T-helper 9 cell (primary cell): Measurements from ENCODE around the gene TRMT61A.

Source experiments
- DNase-seq: peaks from one replicate; pipeline ENCODE4 v3.0.0-alpha.2; 2020
- total RNA-seq, 2 donors: gene quantifications; one replicate each; lab custom pipeline; 2026; lab: John Stamatoyannopoulos, UW

The TRMT61A gene
- total RNA-seq = 13.8 to 36.7 reads per million in 2 donors

GRCh38 chr14:103528587-103529382, at the start of gene TRMT61A:
TRMT61A (plus strand) TSS chr14:103529196; CDS start chr14:103529979, 783 bp downstream.
- DNase-seq = peak; percentile 76

- no peak for DNase-seq
These were observed 48.4 kb upstream of the TRMT61A start for GRCh38 chr14:103480595-103480994.

- no peak for DNase-seq
These were observed 45.4 kb upstream of the TRMT61A start for GRCh38 chr14:103483600-103483999.

- DNase-seq = no peak
These were observed 43.5 kb upstream of the TRMT61A start for GRCh38 chr14:103485504-103485903.

GRCh38 chr14:103488071-103488470, 40.9 kb upstream of the TRMT61A start:
- no peak for DNase-seq

- no peak for DNase-seq
These were observed 40.0 kb upstream of the TRMT61A start for GRCh38 chr14:103488960-103489359.

GRCh38 chr14:103489621-103490020, 39.4 kb upstream of the TRMT61A start:
- DNase-seq = no peak

- no peak for DNase-seq
These were observed 37.3 kb upstream of the TRMT61A start for GRCh38 chr14:103491691-103492090.

- DNase-seq = no peak
These were observed 36.7 kb upstream of the TRMT61A start for GRCh38 chr14:103492156-103492925.

GRCh38 chr14:103495854-103496253, 33.1 kb upstream of the TRMT61A start:
- DNase-seq = no peak

- no peak for DNase-seq
These were observed 32.2 kb upstream of the TRMT61A start for GRCh38 chr14:103496776-103497175.

- no peak for DNase-seq
These were observed 29.3 kb upstream of the TRMT61A start for GRCh38 chr14:103499709-103500108.

GRCh38 chr14:103500148-103500990, 28.6 kb upstream of the TRMT61A start:
- DNase-seq = peak; percentile 82

GRCh38 chr14:103501041-103501870, 27.7 kb upstream of the TRMT61A start:
- no peak for DNase-seq

- no peak for DNase-seq
These were observed 26.9 kb upstream of the TRMT61A start for GRCh38 chr14:103501921-103502669.

GRCh38 chr14:103502877-103503276, 26.1 kb upstream of the TRMT61A start:
- DNase-seq = no peak

GRCh38 chr14:103503296-103503695, 25.7 kb upstream of the TRMT61A start:
- DNase-seq = no peak

- DNase-seq = no peak
These were observed 23.9 kb upstream of the TRMT61A start for GRCh38 chr14:103504991-103505565.

GRCh38 chr14:103507751-103508150, 21.2 kb upstream of the TRMT61A start:
- DNase-seq = no peak

GRCh38 chr14:103508521-103509329, 20.3 kb upstream of the TRMT61A start:
- no peak for DNase-seq
